GM23338 (cell line): ENCODE data around the gene USH1C. TPM values are rescaled to one million over a fixed set of nuclear protein-coding genes. Genes with fewer than 3 reads are reported as not detected.

Experiments
- ATAC-seq: fragments of 200-7000 bp; cut with Tn5 transposase; 3 replicates; pipeline ENCODE4 v1.9.1; 2020
- DNase-seq: peaks from one replicate; pipeline ENCODE4 v3.0.0-alpha.2; 2015; ENCODE audit warnings: low spot score
- H2AFZ ChIP-seq: fragments of 200-600 bp; sonication (generic); 2 replicates; pipeline ENCODE4 v1.8.0; 2016; ENCODE audit warnings: antibody characterized with exemption, mild to moderate bottlenecking, moderate library complexity
- H3F3A ChIP-seq: fragments of 200-600 bp; sonication (generic); replicated peaks from 2 replicates; pipeline ENCODE4 v1.8.0; 2017; ENCODE audit warnings: antibody characterized with exemption, mixed run types, low read depth
- H3K27ac ChIP-seq: fragments of 200-600 bp; sonication (generic); 2 replicates; pipeline ENCODE4 v1.6.1; 2016; ENCODE audit warnings: low read depth
- H3K27me3 ChIP-seq: fragments of 200-600 bp; sonication (generic); 2 replicates; pipeline ENCODE4 v1.8.0; 2016; ENCODE audit warnings: mild to moderate bottlenecking, mixed run types, moderate library complexity; ENCODE audit not compliant: insufficient read depth
- H3K36me3 ChIP-seq: fragments of 200-600 bp; sonication (generic); 2 replicates; pipeline ENCODE4 v1.8.0; 2016; ENCODE audit warnings: mild to moderate bottlenecking; ENCODE audit not compliant: insufficient read depth
- H3K4me1 ChIP-seq: fragments of 200-600 bp; sonication (generic); 2 replicates; pipeline ENCODE4 v1.8.0; 2016; ENCODE audit warnings: mild to moderate bottlenecking, moderate library complexity; ENCODE audit not compliant: insufficient read depth
- H3K4me2 ChIP-seq: fragments of 200-600 bp; sonication (generic); 2 replicates; pipeline ENCODE4 v1.7.1; 2017; ENCODE audit warnings: mixed run types
- H3K4me3 ChIP-seq: fragments of 200-600 bp; sonication (generic); 2 replicates; pipeline ENCODE4 v1.6.1; 2016; ENCODE audit warnings: mixed run types
- H3K79me2 ChIP-seq: fragments of 200-600 bp; sonication (generic); replicated peaks from 2 replicates; pipeline ENCODE4 v1.8.0; 2017; ENCODE audit warnings: mild to moderate bottlenecking; ENCODE audit not compliant: insufficient read depth
- H3K9me2 ChIP-seq: fragments of 200-600 bp; sonication (generic); 2 replicates; pipeline ENCODE4 v1.8.0; 2017; ENCODE audit not compliant: insufficient read depth
- H4K20me1 ChIP-seq: fragments of 200-600 bp; sonication (generic); replicated peaks from 2 replicates; pipeline ENCODE4 v1.8.0; 2017; ENCODE audit warnings: mild to moderate bottlenecking; ENCODE audit not compliant: insufficient read depth
- H3K27ac Mint-ChIP-seq: 2 replicates; pipeline ENCODE4 v1.8.0; 2020; ENCODE audit warnings: inconsistent platforms, mild to moderate bottlenecking, moderate library complexity, mixed read lengths
- H3K27me3 Mint-ChIP-seq: 3 replicates; pipeline ENCODE4 v1.8.0; 2022; ENCODE audit warnings: low read depth, mild to moderate bottlenecking, moderate library complexity, mixed read lengths, inconsistent platforms; ENCODE audit not compliant: insufficient read depth, poor library complexity
- H3K36me3 Mint-ChIP-seq: 3 replicates; pipeline ENCODE4 v1.8.0; 2021; ENCODE audit warnings: low read depth, mild to moderate bottlenecking, inconsistent platforms, moderate library complexity, mixed read lengths
- H3K4me1 Mint-ChIP-seq: 3 replicates; pipeline ENCODE4 v1.8.0; 2020; ENCODE audit warnings: mild to moderate bottlenecking, inconsistent platforms, mixed read lengths
- H3K4me3 Mint-ChIP-seq: 3 replicates; pipeline ENCODE4 v1.8.0; 2021; ENCODE audit warnings: moderate library complexity, mild to moderate bottlenecking, inconsistent platforms, mixed read lengths
- H3K9me3 Mint-ChIP-seq: 3 replicates; pipeline ENCODE4 v1.8.0; 2020; ENCODE audit warnings: moderate library complexity, mild to moderate bottlenecking, inconsistent platforms, mixed read lengths
- CREB1 ChIP-seq: fragments of 250-450 bp; sonication (Bioruptor Pico); IDR thresholded peaks from 2 replicates; pipeline ENCODE4 v1.5.0; 2020; ENCODE audit warnings: low read depth, mild to moderate bottlenecking, moderate library complexity
- ETS1 ChIP-seq: IDR thresholded peaks from 2 replicates; pipeline ENCODE4 v1.6.1; 2016; ENCODE audit warnings: antibody characterized with exemption
- REST ChIP-seq: IDR thresholded peaks from one replicate; pipeline ENCODE4 v1.6.1; 2018; ENCODE audit warnings: antibody characterized with exemption; ENCODE audit not compliant: unreplicated experiment
- ZNF462 ChIP-seq: fragments of 250-450 bp; sonication (Bioruptor Pico); IDR thresholded peaks from 2 replicates; pipeline ENCODE4 v1.5.0; 2020; ENCODE audit warnings: mild to moderate bottlenecking, moderate library complexity
- polyA plus RNA-seq: library from polyadenylated mRNA; unstranded; fragments of >200 nt; fragmentation: Nextera tagmentation; extraction: Ambion mirVana; gene quantifications from 2 replicates; pipeline ENCODE4 v1.2.1, GENCODE V29; 2016
- total RNA-seq: library from RNA; depleted of rRNA; stranded (reverse); fragments of >200 nt; shearing (Covaris generic); gene quantifications from 2 replicates; pipeline ENCODE4 v1.2.3, GENCODE V29; 2014

USH1C gene
- total and polyA plus RNA-seq, 2 experiments from 2014 or later, result 1.3 to 1.8 TPM

- no peak for TF ChIP-seq ZNF462
- TF ChIP-seq CREB1, result no peak
- TF ChIP-seq ETS1, result no peak
Observed at GRCh38 chr11:17525570-17525969, 18.6 kb downstream of the USH1C start (continued).

- Mint-ChIP-seq H3K4me3 (no peak overlapping the region), H3K4me1 (peaks cover 9% of the 10 kb centered on the region), H3K9me3 (no peaks in the 10 kb centered on the region; the same call in 2 of the 3 replicates), H3K27ac (no peak overlapping the region), H3K27me3 (peaks cover 10% of the 10 kb centered on the region), H3K36me3 (peaks cover 5% of the 10 kb centered on the region; the same call in 2 of the 3 replicates)
- Histone ChIP-seq H2AFZ (no peak overlapping the region), H3K27ac (no peak overlapping the region), H4K20me1 (no peaks in the 10 kb centered on the region), H3F3A (no peaks in the 10 kb centered on the region), H3K4me2 (no peak overlapping the region), H3K36me3 (no peaks in the 10 kb centered on the region), H3K4me3 (no peak overlapping the region), H3K79me2 (no peaks in the 10 kb centered on the region), H3K9me2 (0 out of 2 replicates have a peak, but pooled peaks cover 5% of the 10 kb centered on the region), H3K4me1 (peaks cover 6% of the 10 kb centered on the region; the same call in 1 of the 2 replicates), H3K27me3 (no peaks in the 10 kb centered on the region)
- ATAC-seq, result no peak
- no peak for DNase-seq
- TF ChIP-seq REST (no peak), ETS1 (no peak)
Observed at GRCh38 chr11:17524221-17524620, 20.0 kb downstream of the USH1C start.
